Ovary (tissue), 9 donors: ENCODE results near the gene SERHL2. TPM values are rescaled to one million over a fixed set of nuclear protein-coding genes. Genes with fewer than 3 reads are reported as not detected.
"Not testable (repeated sequence)": the region's sequence is repeated elsewhere in the genome, so short reads cannot be mapped to it uniquely, and the experiment has no call there.

Source experiments
- DNase-seq, 5 donors: peaks; one replicate each; pipeline ENCODE4 v3.0.0-alpha.2; 2019 to 2020
- H3K27ac ChIP-seq, 2 donors: fragments of 200-600 bp; one replicate each; pipeline versions ENCODE4 v1.5.1 to v1.8.0; 2019 to 2022
- H3K27me3 ChIP-seq: fragments of 200-600 bp; one replicate; pipeline ENCODE4 v1.8.0; 2022
- H3K36me3 ChIP-seq: fragments of 200-600 bp; sonication (generic); one replicate; pipeline ENCODE4 v1.5.1; 2019
- H3K4me1 ChIP-seq: one replicate; pipeline ENCODE4 v1.8.1; 2013; ENCODE audit warnings: mild to moderate bottlenecking, moderate library complexity; ENCODE audit not compliant: insufficient read depth
- H3K4me3 ChIP-seq: fragments of 200-600 bp; sonication (generic); one replicate; pipeline ENCODE4 v1.5.1; 2017
- H3K9me3 ChIP-seq, 2 donors: fragments of 200-600 bp in 1 of 2; sonication (generic) in 1 of 2; one replicate each; pipeline versions ENCODE4 v1.5.1 to v1.8.1; 2013 to 2019; ENCODE audit warnings: mild to moderate bottlenecking in 1 of 2, moderate library complexity in 1 of 2
- CTCF ChIP-seq, 3 donors: fragments of 450-650 bp in 2 of 3; fragments of 200-600 bp in 1 of 3; IDR thresholded peaks; one replicate each; pipeline versions ENCODE4 v1.5.1 to v1.8.0; 2016 to 2022; ENCODE audit warnings: antibody characterized with exemption in 3 of 3, mild to moderate bottlenecking in 1 of 3
- EP300 ChIP-seq: sonication (generic); formaldehyde crosslinking; IDR thresholded peaks from one replicate; pipeline ENCODE4 v1.6.1; 2017; ENCODE audit warnings: antibody characterized with exemption
- POLR2A ChIP-seq: fragments of 450-650 bp; IDR thresholded peaks from one replicate; pipeline ENCODE4 v1.6.1; 2017; ENCODE audit warnings: antibody characterized with exemption, mild to moderate bottlenecking, moderate library complexity
- WGBS, 3 donors: extraction: QIAGEN DNeasy Blood & Tissue Kit in 1 of 3; methylation state at CpG; one replicate each; pipeline versions ENCODE4 v1.1.5 to v1.1.7; 2013 to 2017; 5-methylcytosine and 5-hydroxymethylcytosine counted together
- intact Hi-C, 4 donors: fragments of 100-400 bp; cut with DNase I; formaldehyde crosslinking; loops; one replicate each; pipeline versions ENCODE4 v1.11.0 to v1.15.1; 2022 to 2023
- polyA plus RNA-seq, 2 donors: library from polyadenylated mRNA; stranded (reverse); fragments of 200-250 nt in 1 of 2; fragments of 350-450 nt in 1 of 2; fragmentation: Illumina TruSeq in 1 of 2; extraction: RNeasy Lipid Tissue Mini Kit (QIAGEN cat#74804) in 1 of 2; gene quantifications; one replicate each; pipeline ENCODE4 v1.2.3, GENCODE V29; 2013 to 2014
- total RNA-seq, 7 donors: library from RNA; depleted of rRNA in 2 of 7; stranded (reverse); fragments of >200 nt in 2 of 7; fragmentation: NEBNext Ultra II Directional in 3 of 7; extraction: Animal tissue kit (Norgen Biotek cat#: 25700) in 3 of 7; gene quantifications; one replicate each; pipeline versions ENCODE4 v1.1.0 to v1.2.4, GENCODE V29; 2016 to 2023
- donor health status: DM: no; HTN: no; CAD: no; lungs with moderate emphysema.
- donor health status: DM: no; HTN: no; CAD: no.
- donor health status: Bipolar disorder and iron deficiency.
- donor health status: DM: yes; HTN: yes; CAD: no.
- donor health status: DM: no; HTN: no; CAD: no.
- donor health status: DM: yes; HTN: yes; CAD: no.

Gene SERHL2
- total and polyA plus RNA-seq, 9 donors, result 8.1 to 27.8 (median 14.9) TPM

DNA sequence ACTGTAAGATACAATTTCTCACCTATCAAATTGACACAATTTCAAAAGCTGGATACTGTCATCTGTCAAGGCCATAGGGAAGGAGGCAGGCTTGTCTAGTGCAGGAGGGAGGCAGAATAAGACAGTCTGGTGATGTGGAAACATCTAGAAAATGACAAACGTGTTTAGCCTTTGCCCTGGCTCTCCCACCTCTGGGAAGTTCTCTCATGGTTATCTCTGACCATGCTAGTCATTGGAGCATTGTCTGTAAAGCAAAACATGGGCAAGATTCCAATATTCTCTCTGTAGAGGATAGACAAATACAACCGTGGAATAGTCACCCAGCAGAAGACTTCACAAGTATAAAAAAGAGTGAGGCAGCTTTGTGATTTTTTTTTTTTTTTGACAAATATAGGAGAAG lies 9.1 kb upstream of the SERHL2 start:
- WGBS, 3 donors, result 1 to 7% (median 2%) methylated on average over 2 of the region's 2 CpGs
- no peaks in the 10 kb centered on the region for H3K4me1 ChIP-seq
- H3K36me3 ChIP-seq, result no peaks in the 10 kb centered on the region
- intact Hi-C loops, result no loop called here
- TF ChIP-seq CTCF (IDR thresholded peaks at IDR 0.05), result no peak
- TF ChIP-seq EP300, result no peak
- no peak for TF ChIP-seq POLR2A
- no peak overlapping the region for H3K27ac ChIP-seq
- H3K9me3 ChIP-seq, result no peaks in the 10 kb centered on the region
- no peaks in the 10 kb centered on the region for H3K27me3 ChIP-seq
- no peak for DNase-seq
- H3K4me3 ChIP-seq, result no peak overlapping the region

GRCh38 chr22:42547562-42547961 lies 6.2 kb upstream of the SERHL2 start:
- no peak for DNase-seq
- Histone ChIP-seq H3K4me3 (no peak overlapping the region), H3K27ac (no peak overlapping the region), H3K9me3 (no peaks in the 10 kb centered on the region), H3K4me1 (no peaks in the 10 kb centered on the region), H3K27me3 (no peaks in the 10 kb centered on the region), H3K36me3 (no peaks in the 10 kb centered on the region)
- intact Hi-C loops, result no loop called here
- no peak for TF ChIP-seq EP300
- TF ChIP-seq POLR2A, result no peak
- TF ChIP-seq CTCF (IDR thresholded peaks at IDR 0.05), result no peak
- WGBS, 3 donors, result 56 to 70% (median 63%) methylated on average over 9 of the region's 9 CpGs

DNA sequence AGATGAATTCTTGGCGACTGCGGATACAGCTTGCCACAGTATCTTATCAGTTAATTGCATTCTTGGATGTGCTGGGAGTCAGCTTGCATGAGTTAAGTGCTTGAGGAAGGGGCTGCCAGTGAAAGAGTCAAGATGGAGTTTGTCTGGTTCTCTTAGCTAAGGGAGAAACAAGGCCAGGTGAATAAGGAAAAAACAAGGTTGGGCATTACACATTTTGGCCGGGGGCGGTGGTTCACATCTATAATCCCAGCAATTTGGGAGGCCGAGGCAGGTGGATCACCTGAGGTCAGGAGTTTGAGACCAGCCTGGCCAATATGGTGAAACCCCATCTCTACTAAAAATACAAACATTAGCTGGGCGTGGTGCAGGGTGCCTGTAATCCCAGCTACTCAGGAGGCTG lies 5.6 kb upstream of the SERHL2 start:
- H3K4me3 ChIP-seq, H3K27ac ChIP-seq, intact Hi-C loops, H3K9me3 ChIP-seq, H3K36me3 ChIP-seq, DNase-seq, H3K4me1 ChIP-seq, H3K27me3 ChIP-seq: not testable (repeated sequence)
- WGBS, 3 donors, result 46 to 49% (median 48%) methylated on average over 6 of the region's 6 CpGs

DNA sequence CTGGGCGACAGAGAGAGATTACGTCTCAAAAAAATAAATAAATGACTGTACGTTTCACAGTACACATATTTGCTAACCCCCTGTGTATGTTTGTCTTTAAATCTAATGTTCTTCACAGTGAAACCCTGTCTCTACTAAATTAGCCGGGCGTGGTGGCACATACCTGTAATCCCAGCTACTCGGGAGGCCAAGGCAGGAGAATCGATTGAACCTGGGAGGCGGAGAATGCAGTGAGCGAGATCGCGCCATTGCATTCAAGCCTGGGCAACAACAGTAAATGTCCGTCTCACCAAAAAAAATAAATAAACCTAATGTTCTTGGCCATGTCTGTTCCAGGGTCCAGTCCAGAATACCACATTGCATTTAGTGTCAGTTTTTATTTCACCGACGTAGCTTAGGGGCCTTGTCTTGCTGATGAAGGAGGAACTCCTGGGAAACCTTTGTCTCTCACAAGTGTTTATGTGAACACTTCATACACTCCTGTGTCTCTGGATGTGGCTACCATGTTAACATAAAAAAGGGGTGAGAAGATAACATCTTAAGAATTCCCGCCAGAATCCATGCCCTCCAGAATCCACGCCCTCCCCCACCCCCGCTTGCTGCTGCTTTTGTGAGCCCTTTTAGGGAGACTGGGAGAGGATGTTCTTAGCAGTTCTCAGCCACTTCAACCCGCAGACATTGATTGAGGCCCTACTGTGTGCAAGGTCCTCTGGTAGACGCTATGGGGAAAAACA lies 5.0 kb upstream of the SERHL2 start:
- Histone ChIP-seq H3K9me3 (no peaks in the 10 kb centered on the region), H3K36me3 (no peaks in the 10 kb centered on the region), H3K27ac (no peak overlapping the region), H3K27me3 (no peaks in the 10 kb centered on the region), H3K4me1 (no peaks in the 10 kb centered on the region), H3K4me3 (no peak overlapping the region)
- intact Hi-C loops, result no loop called here
- no peak for DNase-seq
- TF ChIP-seq CTCF (IDR thresholded peaks at IDR 0.05) (no peak), POLR2A (no peak), EP300 (no peak)
- WGBS, 3 donors, result 85 to 87% (median 86%) methylated on average over 19 of the region's 19 CpGs

- Histone ChIP-seq H3K9me3 (no peaks in the 10 kb centered on the region), H3K36me3 (no peaks in the 10 kb centered on the region), H3K4me1 (no peaks in the 10 kb centered on the region), H3K27me3 (no peaks in the 10 kb centered on the region), H3K27ac (no peak overlapping the region), H3K4me3 (no peak overlapping the region)
- intact Hi-C loops, result no loop called here
- DNase-seq, result no peak
- TF ChIP-seq EP300 (no peak), POLR2A (no peak), CTCF (IDR thresholded peaks at IDR 0.05) (no peak)
- 50 to 54% (median 52%) methylated on average over 11 of the region's 11 CpGs for WGBS, 3 donors
Measured at GRCh38 chr22:42549331-42550060, 4.3 kb upstream of the SERHL2 start.

DNA sequence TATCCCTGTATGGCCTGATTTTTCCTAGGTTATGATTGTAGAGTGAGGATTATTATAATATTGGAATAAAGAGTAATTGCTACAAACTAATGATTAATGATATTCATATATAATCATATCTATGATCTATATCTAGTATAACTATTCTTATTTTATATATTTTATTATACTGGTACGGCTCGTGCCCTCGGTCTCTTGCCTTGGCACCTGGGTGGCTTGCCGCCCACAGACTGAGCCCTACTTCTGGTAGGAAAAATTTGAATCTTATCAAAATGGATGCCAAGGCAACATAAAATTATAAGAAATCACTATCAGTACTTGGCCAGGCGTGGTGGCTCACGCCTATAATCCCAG lies 1.5 kb upstream of the SERHL2 start:
- H3K27ac ChIP-seq, DNase-seq, intact Hi-C loops, H3K4me3 ChIP-seq, H3K9me3 ChIP-seq, H3K4me1 ChIP-seq, H3K27me3 ChIP-seq, H3K36me3 ChIP-seq: not testable (repeated sequence)
- WGBS, 3 donors, result 89 to 92% (median 90%) methylated on average over 6 of the region's 6 CpGs
